ENCODE results near the gene ATXN2. TPM values are rescaled to one million over a fixed set of nuclear protein-coding genes. Genes with fewer than 3 reads are reported as not detected.
"Not testable (repeated sequence)": the region's sequence is repeated elsewhere in the genome, so short reads cannot be mapped to it uniquely, and the experiment has no call there.

The ATXN2 gene
- total and polyA plus RNA-seq, 2 of the 4 experiments (the other 2 are of a cell fraction): 12.4 to 66.5 TPM

DNA sequence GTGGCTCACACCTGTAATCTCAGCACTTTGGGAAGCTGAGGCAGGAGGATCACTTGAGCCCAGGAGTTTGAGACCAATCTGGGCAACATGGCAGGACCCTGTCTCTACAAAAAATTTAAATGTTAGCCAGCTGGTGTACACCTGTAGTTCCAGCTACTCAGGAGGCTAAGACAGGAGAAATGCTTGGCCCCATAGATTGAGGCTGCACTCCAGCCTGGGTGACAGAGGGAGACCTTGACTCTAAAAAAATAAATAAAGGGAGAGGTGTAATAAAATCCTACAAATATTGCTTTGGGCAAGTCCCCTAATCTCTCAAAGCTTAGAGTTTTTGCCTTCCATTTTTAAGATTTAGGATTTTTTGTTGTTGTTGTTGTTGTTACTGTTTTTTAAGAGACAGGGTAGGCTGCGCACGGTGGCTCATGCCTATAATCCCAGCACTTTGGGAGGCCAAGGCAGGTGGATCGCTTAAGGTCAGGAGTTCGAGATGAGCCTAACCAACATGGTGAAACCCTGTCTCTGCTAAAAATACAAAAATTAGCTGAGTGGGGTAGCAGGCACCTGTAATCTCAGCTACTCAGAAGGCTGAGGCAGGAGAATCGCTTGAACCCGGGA is 7.6 kb downstream of the ATXN2 start:
- H3K9ac ChIP-seq (ENCODE audit: low read depth, low read length); dilution Hi-C loops (cut with HindIII; ENCODE audit: low sequenced_read_pairs, unreplicated experiment); CTCF ChIA-PET; H4K5ac ChIP-seq (ENCODE audit: low read depth, low read length); H2AFZ ChIP-seq (replicated peaks; ENCODE audit: low read length, poor library complexity); in situ Hi-C loops (cut with MboI; ENCODE audit: low sequenced_read_pairs); H3K4me3 ChIP-seq (ENCODE audit: insufficient read depth, low read depth, low read length); H3K18ac ChIP-seq (ENCODE audit: low read depth, low read length); H2BK20ac ChIP-seq (ENCODE audit: low read depth, low read length); H4K8ac ChIP-seq (ENCODE audit: low read depth in 2 of 2, low read length in 2 of 2); ATAC-seq (ENCODE audit: low read depth); H3K23ac ChIP-seq (ENCODE audit: low read depth, low read length); H3K9me3 ChIP-seq (ENCODE audit: control insufficient read depth, insufficient read depth, low read length); H2BK120ac ChIP-seq (ENCODE audit: low read depth, low read length); H2BK5ac ChIP-seq (ENCODE audit: low read depth, low read length, poor library complexity, severe bottlenecking); H3K56ac ChIP-seq (ENCODE audit: extremely low read depth, insufficient read depth, low read length); H2BK15ac ChIP-seq (ENCODE audit: low read depth, low read length); H3K4me2 ChIP-seq (ENCODE audit: low read depth, low read length); BruUV-seq (replicated peaks); POLR2A ChIA-PET (ENCODE audit: unreplicated experiment); H3K36me3 ChIP-seq (ENCODE audit: control insufficient read depth, insufficient read depth, low read length); H3K27me3 ChIP-seq (ENCODE audit: control insufficient read depth, insufficient read depth, low read length); H2AK5ac ChIP-seq (ENCODE audit: low read depth, low read length); H3K4ac ChIP-seq (ENCODE audit: low read depth, low read length); H4K91ac ChIP-seq (ENCODE audit: insufficient read depth, low read depth, low read length); H3K14ac ChIP-seq (replicated peaks; ENCODE audit: low read depth, low read length); DNase-seq; H2AK9ac ChIP-seq (replicated peaks; ENCODE audit: low read depth, low read length, poor library complexity); H3K27ac ChIP-seq (ENCODE audit: insufficient read depth, low read length): not testable (repeated sequence)
- H3K4me1 ChIP-seq (ENCODE audit: control insufficient read depth, insufficient read depth, low read length): peaks cover 11% of the 10 kb centered on the region; the same call in 1 of the 2 replicates
- intact Hi-C loops (cut with micrococcal nuclease): loop anchor here (10.0 kb wide), 1 partner anchor 47 kb away; no protein-coding TSS in a partner anchor
- 80% methylated on average over 1 of the region's 6 CpGs; no CpG with 5 or more reads in 1 of the 2 experiments for whole genome bisulfite sequencing, 2 experiments (ENCODE audit: extremely low coverage in 2 of 2, insufficient read length in 1 of 2)
- peaks cover 19% of the 10 kb centered on the region for H3K9me1 ChIP-seq (ENCODE audit: insufficient read depth, low read length)
- peaks cover 99% of the 10 kb centered on the region for H4K20me1 ChIP-seq (ENCODE audit: insufficient read depth, low read length)
- peaks cover 0 to 29% of the 10 kb centered on the region in 2 experiments; a peak in 2 of 4 replicates for H3K79me1 ChIP-seq (ENCODE audit: low read depth in 1 of 2, low read length in 2 of 2)
